Right lobe of liver (tissue), 6 donors: Measurements from ENCODE around the gene PGAP2. TPM values are rescaled to one million over a fixed set of nuclear protein-coding genes. Genes with fewer than 3 reads are reported as not detected.

Experiments used
- ATAC-seq, 4 donors: fragments of 200-7000 bp; cut with Tn5 transposase; one replicate each; pipeline ENCODE4 v1.9.1; 2020; ENCODE audit warnings: mild to moderate bottlenecking in 4 of 4, moderate library complexity in 4 of 4
- DNase-seq, 3 donors: peaks; one replicate each; pipeline ENCODE4 v3.0.0-alpha.2; 2020
- H3K27ac ChIP-seq, 3 donors: fragments of 200-600 bp; one replicate each; pipeline ENCODE4 v1.8.0; 2022
- H3K27me3 ChIP-seq, 2 donors: fragments of 200-600 bp; one replicate each; pipeline ENCODE4 v1.8.0; 2022
- H3K36me3 ChIP-seq, 4 donors: fragments of 200-600 bp; sonication (generic) in 1 of 4; one replicate each; pipeline versions ENCODE4 v1.5.1 to v1.8.0; 2017 to 2022; ENCODE audit warnings: control low read depth in 1 of 4
- H3K4me1 ChIP-seq, 4 donors: fragments of 200-600 bp; sonication (generic) in 1 of 4; one replicate each; pipeline versions ENCODE4 v1.5.1 to v1.8.0; 2017 to 2022; ENCODE audit warnings: control low read depth in 1 of 4
- H3K4me3 ChIP-seq, 3 donors: fragments of 200-600 bp; one replicate each; pipeline ENCODE4 v1.8.0; 2022
- H3K9me3 ChIP-seq, 4 donors: fragments of 200-600 bp; sonication (generic) in 1 of 4; one replicate each; pipeline versions ENCODE4 v1.5.1 to v1.8.0; 2017 to 2022; ENCODE audit warnings: control low read depth in 1 of 4
- POLR2A ChIP-seq: fragments of 450-650 bp; IDR thresholded peaks from one replicate; pipeline ENCODE4 v1.6.1; 2017; ENCODE audit warnings: antibody characterized with exemption, mild to moderate bottlenecking
- WGBS: methylation state at CpG from one replicate; pipeline ENCODE4 v1.1.6; 2018; ENCODE audit warnings: low coverage, low lambda C conversion rate; ENCODE audit not compliant: insufficient coverage; ENCODE audit errors: missing lambda C conversion rate; 5-methylcytosine and 5-hydroxymethylcytosine counted together
- intact Hi-C, 2 donors: fragments of 100-400 bp; cut with DNase I; formaldehyde crosslinking; loops; one replicate each; pipeline versions ENCODE4 v1.11.2 to v1.14.1; 2022
- total RNA-seq, 6 experiments: library from RNA; depleted of rRNA in 2 of 6; stranded (reverse); fragments of >200 nt in 2 of 6; fragmentation: NEBNext Ultra II Directional in 3 of 6; extraction: Animal tissue kit (Norgen Biotek cat#: 25700) in 3 of 6; gene quantifications; one replicate each; pipeline versions ENCODE4 v1.1.0 to v1.2.4, GENCODE V29; 2016 to 2023
- TF ChIP-seq, protein P1 (sequence below), 4 donors: fragments of 200-600 bp in 3 of 4; fragments of 450-650 bp in 1 of 4; IDR thresholded peaks; one replicate each; pipeline versions ENCODE4 v1.5.1 to v1.8.0; 2016 to 2022; ENCODE audit warnings: antibody characterized with exemption in 4 of 4, mild to moderate bottlenecking in 2 of 4
- donor health status: DM: no; HTN: yes; CAD: no.
- donor health status: DM: no; HTN: no; CAD: no.
- donor health status: DM: no; HTN: no; CAD: no.
- donor health status: DM: no; HTN: yes; CAD: no.
- donor health status: DM: no; HTN: yes; CAD: no.

Gene PGAP2
- total RNA-seq, 6 experiments from 2014 or later = 14.8 to 26.8 (median 17.9) TPM

DNA sequence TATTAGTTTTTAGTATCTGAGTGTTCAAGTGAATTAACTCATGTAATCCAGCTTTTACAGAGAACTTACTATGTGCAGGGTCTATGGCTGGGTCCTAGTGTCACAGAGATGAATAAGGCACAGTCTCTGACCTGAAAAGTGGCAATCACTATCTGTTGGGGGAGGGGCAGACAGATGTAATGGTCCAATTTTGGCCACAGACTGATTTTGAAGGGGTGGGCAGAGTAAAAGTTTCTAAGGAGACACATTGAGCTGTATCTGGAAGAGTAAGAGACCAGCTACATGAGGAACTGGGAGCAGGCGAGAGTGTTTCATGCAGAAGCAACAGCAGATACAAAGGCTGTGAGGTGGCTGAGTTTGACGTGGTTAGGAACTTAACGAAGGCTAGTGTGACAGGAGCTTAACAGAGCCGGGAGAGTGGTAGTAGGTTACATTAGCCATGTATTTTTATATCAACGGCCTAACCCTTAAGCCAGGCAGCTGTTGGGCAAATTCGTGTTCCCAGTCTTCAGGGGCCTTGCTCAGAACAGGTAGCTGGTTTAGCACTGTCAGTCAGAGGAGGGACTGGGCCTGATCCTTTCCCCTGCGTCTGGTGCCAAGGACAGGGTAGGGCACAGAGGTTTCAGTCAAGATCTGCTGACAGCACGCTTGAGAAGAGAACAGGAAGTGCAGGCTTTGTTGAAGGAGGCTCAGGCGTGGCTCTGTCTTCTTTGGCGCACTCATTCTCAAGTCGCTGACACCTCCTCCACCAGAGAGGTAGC is 45.7 kb downstream of the PGAP2 start:
- peak overlapping the region in 2 of 3 donors; percentile 95 to 99 for H3K27ac ChIP-seq
- peaks cover 0 to 31% (median 12%) of the 10 kb centered on the region in 4 donors for H3K4me1 ChIP-seq
- DNase-seq (peak in 1 of 3 donors; percentile 52), ATAC-seq (peak in 3 of 4 donors; percentile 1 to 2 (median 1))
- no peaks in the 10 kb centered on the region for H3K9me3 ChIP-seq
- WGBS = 57% methylated on average over 6 of the region's 11 CpGs
- intact Hi-C loops = loop anchor here (5.0 to 10.0 kb wide), 3 partner anchors 81 to 221 kb away; no protein-coding TSS in a partner anchor
- H3K4me3 ChIP-seq = peak overlapping the region in 1 of 3 donors; percentile 74
- no peaks in the 10 kb centered on the region for H3K27me3 ChIP-seq
- TF ChIP-seq POLR2A = no peak
- TF ChIP-seq, protein P1, sequence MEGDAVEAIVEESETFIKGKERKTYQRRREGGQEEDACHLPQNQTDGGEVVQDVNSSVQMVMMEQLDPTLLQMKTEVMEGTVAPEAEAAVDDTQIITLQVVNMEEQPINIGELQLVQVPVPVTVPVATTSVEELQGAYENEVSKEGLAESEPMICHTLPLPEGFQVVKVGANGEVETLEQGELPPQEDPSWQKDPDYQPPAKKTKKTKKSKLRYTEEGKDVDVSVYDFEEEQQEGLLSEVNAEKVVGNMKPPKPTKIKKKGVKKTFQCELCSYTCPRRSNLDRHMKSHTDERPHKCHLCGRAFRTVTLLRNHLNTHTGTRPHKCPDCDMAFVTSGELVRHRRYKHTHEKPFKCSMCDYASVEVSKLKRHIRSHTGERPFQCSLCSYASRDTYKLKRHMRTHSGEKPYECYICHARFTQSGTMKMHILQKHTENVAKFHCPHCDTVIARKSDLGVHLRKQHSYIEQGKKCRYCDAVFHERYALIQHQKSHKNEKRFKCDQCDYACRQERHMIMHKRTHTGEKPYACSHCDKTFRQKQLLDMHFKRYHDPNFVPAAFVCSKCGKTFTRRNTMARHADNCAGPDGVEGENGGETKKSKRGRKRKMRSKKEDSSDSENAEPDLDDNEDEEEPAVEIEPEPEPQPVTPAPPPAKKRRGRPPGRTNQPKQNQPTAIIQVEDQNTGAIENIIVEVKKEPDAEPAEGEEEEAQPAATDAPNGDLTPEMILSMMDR (IDR thresholded peaks at IDR 0.05) = no peak
- no peaks in the 10 kb centered on the region for H3K36me3 ChIP-seq

DNA sequence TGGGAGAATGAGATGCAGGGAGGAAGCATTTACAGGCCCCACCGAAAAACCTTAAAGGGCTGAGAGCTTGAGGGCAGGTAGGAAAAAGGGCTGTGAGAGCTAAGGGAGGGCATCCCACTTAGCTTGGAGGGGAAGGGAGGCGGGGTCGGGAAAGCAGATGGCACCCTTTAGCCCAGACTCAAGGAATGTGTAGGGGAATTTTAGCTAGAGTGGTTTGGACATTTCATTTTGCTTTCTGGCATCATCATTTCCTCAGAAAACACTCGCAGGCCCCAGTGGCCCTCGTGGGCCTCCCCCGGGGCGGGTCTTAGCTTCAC is 46.3 kb downstream of the PGAP2 start:
- intact Hi-C loops = loop anchor here (5.0 to 10.0 kb wide), 3 partner anchors 80 to 220 kb away; no protein-coding TSS in a partner anchor
- no peak for ATAC-seq
- Histone ChIP-seq H3K27ac (peak overlapping the region in 2 of 3 donors; percentile 95 to 99), H3K36me3 (no peaks in the 10 kb centered on the region), H3K27me3 (no peaks in the 10 kb centered on the region), H3K4me1 (peaks cover 0 to 36% (median 15%) of the 10 kb centered on the region in 4 donors), H3K9me3 (no peaks in the 10 kb centered on the region), H3K4me3 (peak overlapping the region; percentile 74 to 96 (median 89))
- TF ChIP-seq POLR2A = no peak
- TF ChIP-seq, protein P1 (IDR thresholded peaks at IDR 0.05) = no peak
- WGBS = 29% methylated on average over 4 of the region's 7 CpGs
- DNase-seq = no peak

DNA sequence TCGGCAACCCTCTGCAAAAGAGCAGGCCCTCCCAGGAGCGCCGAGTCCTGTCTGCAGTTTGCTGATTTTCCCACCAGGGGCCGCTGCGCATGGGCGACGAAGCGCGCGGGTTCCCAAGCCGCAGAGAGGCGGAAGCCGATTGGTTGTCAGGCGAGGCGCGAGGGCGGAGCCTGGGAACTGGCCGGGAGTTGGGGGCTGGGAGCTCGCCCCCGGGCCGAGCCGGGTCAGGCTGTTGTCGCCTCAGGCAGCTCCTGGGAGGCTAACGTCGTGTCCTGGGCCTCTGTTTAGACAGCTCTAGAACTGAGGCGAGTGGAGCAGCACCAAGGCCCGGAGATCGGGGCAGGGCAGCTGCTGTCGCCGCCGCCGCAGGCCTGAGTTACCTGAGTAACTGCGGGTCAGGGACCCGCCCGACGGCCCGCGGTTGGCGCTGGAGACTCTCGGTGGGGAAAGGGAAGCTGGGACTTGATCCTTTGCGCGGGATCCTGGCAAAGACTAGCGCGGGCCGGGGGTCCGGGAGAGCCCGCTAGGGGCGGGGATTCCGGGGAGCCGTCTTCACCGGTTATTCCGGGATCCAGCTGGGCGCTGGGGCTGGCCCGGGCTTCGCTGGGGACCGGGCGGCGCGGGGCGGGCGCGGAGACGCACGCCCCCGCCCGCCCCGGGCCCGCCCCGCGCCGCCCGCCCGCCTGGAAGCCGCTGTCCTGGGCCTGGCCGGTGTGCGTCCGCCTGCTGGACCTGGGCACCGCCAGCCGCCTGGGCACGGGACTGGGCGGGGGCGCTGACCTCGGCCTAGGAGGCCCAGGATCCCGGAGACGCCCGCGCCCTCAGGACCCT is 46.8 kb downstream of the PGAP2 start, which contains the start of gene STIM1:
Gene STIM1, plus strand, starts transcription at position 688 of the 831 bp plus-strand sequence. CDS start 607 bp downstream, outside the sequence.
- peak; percentile 85 to 90 (median 86) for ATAC-seq
- intact Hi-C loops = loop anchor here (5.0 to 10.0 kb wide), 3 partner anchors 80 to 220 kb away; no protein-coding TSS in a partner anchor
- peak within 1 kb of the TSS; percentile 74 to 96 (median 89) for H3K4me3 ChIP-seq
- DNase-seq = peak; percentile 96 to 97 (median 97)
- WGBS = under 1% methylated on average over 25 of the region's 87 CpGs
- peaks cover 0 to 42% (median 18%) of the 10 kb centered on the region in 4 donors for H3K4me1 ChIP-seq
- peak within 1 kb of the TSS; percentile 94 to 99 (median 95) for H3K27ac ChIP-seq
- no peaks in the 10 kb centered on the region for H3K36me3 ChIP-seq
- TF ChIP-seq, protein P1 (IDR thresholded peaks at IDR 0.05) = peak; percentile 96 to 99 (median 98)
- peak; percentile 80 for TF ChIP-seq POLR2A
- H3K27me3 ChIP-seq = no peaks in the 10 kb centered on the region
- no peaks in the 10 kb centered on the region for H3K9me3 ChIP-seq

- TF ChIP-seq POLR2A = peak; percentile 20
- TF ChIP-seq, protein P1 (IDR thresholded peaks at IDR 0.05) = no peak
- Histone ChIP-seq H3K36me3 (no peaks in the 10 kb centered on the region), H3K9me3 (no peaks in the 10 kb centered on the region), H3K4me1 (peaks cover 0 to 50% (median 20%) of the 10 kb centered on the region in 4 donors), H3K27me3 (no peaks in the 10 kb centered on the region), H3K4me3 (peak overlapping the region; percentile 74 to 96 (median 89)), H3K27ac (peak overlapping the region; percentile 94 to 99 (median 95))
- peak; percentile 23 to 66 (median 50) for ATAC-seq
- WGBS = 0% methylated on average over 8 of the region's 40 CpGs
- DNase-seq = peak; percentile 69 to 83 (median 82)
- intact Hi-C loops = loop anchor here (10.0 kb wide), 2 partner anchors 79 to 219 kb away; no protein-coding TSS in a partner anchor
Observed at GRCh38 chr11:3855808-3856491, 47.6 kb downstream of the PGAP2 start.
